Parathyroid adenoma (tissue), 2 donors: ENCODE data around the gene FSTL4.

ENCODE experiments used
- H2AFZ ChIP-seq: fragments of 300-600 bp; sonication (generic); one replicate; pipeline ENCODE4 v1.7.0; 2017; ENCODE audit warnings: antibody characterized with exemption, mild to moderate bottlenecking
- H3K27ac ChIP-seq: fragments of 300-600 bp; sonication (generic); one replicate; pipeline ENCODE4 v1.7.0; 2017
- H3K27me3 ChIP-seq: fragments of 300-600 bp; sonication (generic); one replicate; pipeline ENCODE4 v1.7.0; 2017; ENCODE audit warnings: low read length; ENCODE audit not compliant: control insufficient read depth, insufficient read depth
- H3K36me3 ChIP-seq: fragments of 300-600 bp; sonication (generic); one replicate; pipeline ENCODE4 v1.7.0; 2017; ENCODE audit warnings: low read length; ENCODE audit not compliant: control insufficient read depth, insufficient read depth
- H3K4me1 ChIP-seq: fragments of 300-600 bp; sonication (generic); one replicate; pipeline ENCODE4 v1.7.0; 2017; ENCODE audit warnings: control low read depth
- H3K4me2 ChIP-seq: fragments of 300-600 bp; sonication (generic); one replicate; pipeline ENCODE4 v1.7.0; 2017; ENCODE audit warnings: low read length
- H3K4me3 ChIP-seq: fragments of 300-600 bp; sonication (generic); one replicate; pipeline ENCODE4 v1.7.0; 2017; ENCODE audit warnings: low read depth, low read length
- H3K79me2 ChIP-seq: fragments of 300-600 bp; sonication (generic); one replicate; pipeline ENCODE4 v1.7.0; 2017; ENCODE audit warnings: control low read depth
- H3K9ac ChIP-seq: fragments of 300-600 bp; sonication (generic); one replicate; pipeline ENCODE4 v1.7.0; 2017; ENCODE audit warnings: mild to moderate bottlenecking
- H3K9me3 ChIP-seq: fragments of 300-600 bp; sonication (generic); one replicate; pipeline ENCODE4 v1.7.0; 2017; ENCODE audit warnings: low read length; ENCODE audit not compliant: control insufficient read depth
- TF ChIP-seq, protein P1 (sequence below): fragments of 300-600 bp; sonication (generic); IDR thresholded peaks from one replicate; pipeline ENCODE4 v1.7.0; 2017; ENCODE audit warnings: antibody characterized with exemption, mild to moderate bottlenecking
- donor health status: primary hyperparathyroidism.

Gene FSTL4

GRCh38 chr5:133362438-133362837, 249.9 kb downstream of the FSTL4 start:
- H3K4me1 ChIP-seq: peaks cover 9% of the 10 kb centered on the region

GRCh38 chr5:133361922-133362321, 250.4 kb downstream of the FSTL4 start:
- Histone ChIP-seq H3K27ac (no peak overlapping the region), H3K4me1 (peaks cover 9% of the 10 kb centered on the region), H3K4me3 (no peak overlapping the region), H3K27me3 (no peaks in the 10 kb centered on the region), H3K9ac (no peak overlapping the region), H2AFZ (no peak overlapping the region), H3K79me2 (peaks cover 6% of the 10 kb centered on the region), H3K9me3 (no peaks in the 10 kb centered on the region), H3K36me3 (no peaks in the 10 kb centered on the region), H3K4me2 (no peak overlapping the region)
- TF ChIP-seq, protein P1, sequence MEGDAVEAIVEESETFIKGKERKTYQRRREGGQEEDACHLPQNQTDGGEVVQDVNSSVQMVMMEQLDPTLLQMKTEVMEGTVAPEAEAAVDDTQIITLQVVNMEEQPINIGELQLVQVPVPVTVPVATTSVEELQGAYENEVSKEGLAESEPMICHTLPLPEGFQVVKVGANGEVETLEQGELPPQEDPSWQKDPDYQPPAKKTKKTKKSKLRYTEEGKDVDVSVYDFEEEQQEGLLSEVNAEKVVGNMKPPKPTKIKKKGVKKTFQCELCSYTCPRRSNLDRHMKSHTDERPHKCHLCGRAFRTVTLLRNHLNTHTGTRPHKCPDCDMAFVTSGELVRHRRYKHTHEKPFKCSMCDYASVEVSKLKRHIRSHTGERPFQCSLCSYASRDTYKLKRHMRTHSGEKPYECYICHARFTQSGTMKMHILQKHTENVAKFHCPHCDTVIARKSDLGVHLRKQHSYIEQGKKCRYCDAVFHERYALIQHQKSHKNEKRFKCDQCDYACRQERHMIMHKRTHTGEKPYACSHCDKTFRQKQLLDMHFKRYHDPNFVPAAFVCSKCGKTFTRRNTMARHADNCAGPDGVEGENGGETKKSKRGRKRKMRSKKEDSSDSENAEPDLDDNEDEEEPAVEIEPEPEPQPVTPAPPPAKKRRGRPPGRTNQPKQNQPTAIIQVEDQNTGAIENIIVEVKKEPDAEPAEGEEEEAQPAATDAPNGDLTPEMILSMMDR: no peak

More at GRCh38 chr5:133362438-133362837, 249.9 kb downstream of the FSTL4 start:
- peaks cover 6% of the 10 kb centered on the region for H3K79me2 ChIP-seq
- H3K4me2 ChIP-seq: no peak overlapping the region
- TF ChIP-seq, protein P1: no peak
- H2AFZ ChIP-seq: no peak overlapping the region
- H3K27ac ChIP-seq: no peak overlapping the region
- no peak overlapping the region for H3K9ac ChIP-seq
- no peaks in the 10 kb centered on the region for H3K9me3 ChIP-seq
- H3K27me3 ChIP-seq: no peaks in the 10 kb centered on the region
- no peaks in the 10 kb centered on the region for H3K36me3 ChIP-seq
- no peak overlapping the region for H3K4me3 ChIP-seq

GRCh38 chr5:133360693-133361472, 251.5 kb downstream of the FSTL4 start:
- TF ChIP-seq, protein P1: no peak
- H3K4me1 ChIP-seq: peaks cover 9% of the 10 kb centered on the region

DNA sequence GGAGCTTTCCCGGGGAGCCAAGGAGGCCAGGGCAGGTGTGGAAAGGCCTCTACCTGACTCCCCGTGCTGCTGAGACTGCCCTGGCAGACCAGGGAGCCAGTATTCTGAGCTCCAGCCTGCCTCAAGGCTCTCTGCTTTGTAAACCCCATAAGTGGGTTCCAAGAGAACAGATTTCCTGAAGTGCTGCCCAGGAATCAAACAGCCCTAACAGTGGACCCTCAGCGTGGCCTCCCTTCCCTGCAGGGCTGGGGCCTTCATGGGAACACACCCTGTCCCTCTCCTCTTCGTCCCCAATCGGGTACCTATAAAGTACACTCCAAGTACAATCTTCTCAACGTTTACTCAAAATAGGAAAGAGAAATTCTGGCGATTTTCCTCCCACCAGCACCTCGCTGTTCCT, 252.5 kb downstream of the FSTL4 start:
- Histone ChIP-seq H3K36me3 (no peaks in the 10 kb centered on the region), H3K9ac (no peak overlapping the region), H3K9me3 (no peaks in the 10 kb centered on the region), H3K79me2 (peaks cover 6% of the 10 kb centered on the region), H2AFZ (no peak overlapping the region), H3K4me1 (peaks cover 9% of the 10 kb centered on the region), H3K27ac (no peak overlapping the region), H3K27me3 (no peaks in the 10 kb centered on the region), H3K4me3 (no peak overlapping the region), H3K4me2 (no peak overlapping the region)
- TF ChIP-seq, protein P1: no peak

More at GRCh38 chr5:133360693-133361472, 251.5 kb downstream of the FSTL4 start:
- Histone ChIP-seq H3K9ac (no peak overlapping the region), H3K9me3 (no peaks in the 10 kb centered on the region), H3K36me3 (no peaks in the 10 kb centered on the region), H3K79me2 (peaks cover 6% of the 10 kb centered on the region), H3K27me3 (no peaks in the 10 kb centered on the region), H3K4me2 (peak overlapping the region; percentile 34), H3K27ac (no peak overlapping the region), H2AFZ (no peak overlapping the region), H3K4me3 (no peak overlapping the region)

GRCh38 chr5:133358271-133358670, 254.1 kb downstream of the FSTL4 start:
- Histone ChIP-seq H3K4me2 (no peak overlapping the region), H3K9ac (no peak overlapping the region), H3K36me3 (no peaks in the 10 kb centered on the region), H3K9me3 (no peaks in the 10 kb centered on the region), H3K27ac (no peak overlapping the region), H3K27me3 (no peaks in the 10 kb centered on the region), H3K79me2 (peaks cover 9% of the 10 kb centered on the region), H3K4me3 (no peak overlapping the region), H2AFZ (no peak overlapping the region), H3K4me1 (peaks cover 9% of the 10 kb centered on the region)
- TF ChIP-seq, protein P1: no peak
